SK-N-MC (cell line): ENCODE data around the gene RTRAF.

ENCODE experiments used
- EZH2 ChIP-seq: fragments of 200-600 bp; sonication (generic); IDR thresholded peaks from one replicate; pipeline ENCODE4 v1.6.1; 2017; ENCODE audit warnings: antibody characterized with exemption
- POLR2AphosphoS5 ChIP-seq: IDR thresholded peaks from 2 replicates; pipeline ENCODE4 v1.6.1; 2012; ENCODE audit warnings: mild to moderate bottlenecking, low read depth, low read length, borderline replicate concordance

DNA sequence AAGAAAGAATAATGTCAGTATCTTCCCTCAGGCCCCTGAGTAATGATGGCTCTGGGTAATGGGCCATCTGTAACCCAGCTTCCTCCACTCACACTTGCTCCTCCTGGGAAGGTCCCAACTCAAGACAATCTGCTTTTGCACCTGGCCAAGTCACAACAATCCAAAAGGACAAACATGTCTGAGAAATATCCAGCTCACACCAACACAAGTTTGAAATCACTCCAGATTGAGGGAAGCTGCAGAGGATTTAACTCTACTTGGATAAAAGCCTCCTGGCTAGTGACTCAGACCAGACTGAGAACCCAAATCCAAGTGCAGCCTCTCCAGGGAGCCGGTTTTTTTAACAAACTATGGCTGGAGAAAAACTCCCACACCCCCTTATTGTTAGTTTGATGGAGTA, 34.2 kb downstream of the RTRAF start:
- no peak for TF ChIP-seq EZH2
- no peak for TF ChIP-seq POLR2AphosphoS5
